ENCODE measurements around the gene RNF113B.

The RNF113B gene

DNA sequence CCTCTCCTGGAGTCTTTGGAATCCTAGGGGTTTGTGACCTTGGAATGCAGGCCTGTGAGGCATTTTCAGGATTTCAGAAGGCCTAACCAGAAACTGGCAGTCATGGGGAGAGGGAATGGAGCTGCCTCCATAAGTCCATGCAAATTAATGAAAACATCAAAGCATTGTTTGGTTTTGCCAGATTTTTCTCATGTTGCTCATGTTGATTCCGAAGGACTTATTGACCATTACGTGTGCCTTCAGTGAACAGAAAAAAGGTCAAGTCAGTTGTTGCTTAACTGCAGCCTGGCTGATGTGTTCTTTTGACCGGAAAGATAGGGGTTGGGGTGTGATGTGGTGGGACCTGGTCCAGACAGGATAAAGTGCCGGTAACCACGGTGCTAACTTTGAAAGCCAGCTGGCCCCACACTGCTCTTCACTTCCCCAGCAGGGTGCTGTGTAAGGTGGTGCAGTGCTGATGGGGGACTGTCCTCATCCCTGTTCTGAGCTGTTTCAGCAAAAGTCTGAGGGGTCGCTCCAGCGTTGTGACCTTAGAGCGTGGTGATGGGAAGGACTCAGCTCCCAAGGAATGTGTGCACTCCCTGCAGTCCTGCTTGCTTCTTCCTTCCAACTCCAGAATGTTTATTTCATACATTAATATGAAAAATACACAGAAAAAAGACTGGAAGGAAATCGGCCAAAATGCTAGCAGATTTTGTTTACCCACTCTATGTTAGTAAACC is 3.5 kb downstream of the RNF113B start:
- ATAC-seq, result no peak

- no peak for ATAC-seq
These were observed 4.3 kb downstream of the RNF113B start for GRCh38 chr13:98172590-98173422.

DNA sequence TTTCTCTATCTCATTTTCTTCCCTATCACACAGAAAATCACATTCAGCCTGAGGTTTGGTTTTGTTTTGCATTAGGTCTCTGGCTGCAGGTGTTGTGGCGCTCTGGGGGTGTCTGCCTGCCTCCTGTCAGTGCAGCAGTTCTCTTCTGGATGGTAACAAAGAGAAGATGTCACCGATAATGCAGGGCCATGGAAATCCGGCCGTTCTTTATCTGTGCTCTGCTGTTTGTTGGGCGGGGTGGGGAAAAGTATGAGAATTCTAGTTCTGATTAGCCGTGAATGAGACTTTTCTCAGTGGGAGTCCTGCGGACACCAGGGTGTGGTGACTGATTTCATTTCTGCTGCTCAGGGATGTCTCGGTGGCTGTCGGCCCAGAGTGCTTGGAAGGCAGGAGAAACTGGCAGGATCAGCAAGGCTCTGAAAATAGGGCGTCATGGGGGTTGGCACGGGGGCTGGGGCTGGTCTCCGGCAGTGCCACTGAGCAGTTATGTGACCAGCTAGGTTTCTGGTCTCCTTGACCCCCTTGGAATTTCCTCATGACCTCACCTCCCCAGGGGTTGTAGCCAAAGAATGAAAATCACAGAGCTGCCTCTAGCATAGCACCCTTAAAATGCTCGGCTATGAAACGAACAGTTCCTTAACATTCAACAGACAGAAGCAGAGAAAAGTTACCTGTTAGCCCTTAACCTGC is 5.0 kb downstream of the RNF113B start:
- ATAC-seq, result no peak

DNA sequence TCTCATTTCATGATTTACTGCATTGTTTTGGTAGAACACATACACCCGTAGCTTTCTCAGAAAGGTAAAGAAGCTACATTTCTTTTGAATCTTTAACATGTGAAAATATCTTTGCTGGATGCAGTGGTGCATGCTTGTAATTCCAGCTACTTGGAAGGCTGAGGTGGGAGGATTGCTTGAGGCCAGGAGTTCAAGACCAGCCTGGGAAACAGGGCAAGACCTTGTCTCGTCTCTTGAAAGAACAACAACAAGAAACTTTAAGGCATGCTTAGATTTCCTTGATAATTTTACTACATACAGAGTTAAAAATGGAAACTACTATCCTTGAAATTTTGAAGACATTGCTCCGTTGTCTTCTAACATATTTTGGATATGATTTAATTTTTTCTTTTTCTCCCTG is 7.7 kb downstream of the RNF113B start:
- ATAC-seq, result no peak

- ATAC-seq, result no peak
These were observed 14.1 kb downstream of the RNF113B start for GRCh38 chr13:98162935-98163334.

DNA sequence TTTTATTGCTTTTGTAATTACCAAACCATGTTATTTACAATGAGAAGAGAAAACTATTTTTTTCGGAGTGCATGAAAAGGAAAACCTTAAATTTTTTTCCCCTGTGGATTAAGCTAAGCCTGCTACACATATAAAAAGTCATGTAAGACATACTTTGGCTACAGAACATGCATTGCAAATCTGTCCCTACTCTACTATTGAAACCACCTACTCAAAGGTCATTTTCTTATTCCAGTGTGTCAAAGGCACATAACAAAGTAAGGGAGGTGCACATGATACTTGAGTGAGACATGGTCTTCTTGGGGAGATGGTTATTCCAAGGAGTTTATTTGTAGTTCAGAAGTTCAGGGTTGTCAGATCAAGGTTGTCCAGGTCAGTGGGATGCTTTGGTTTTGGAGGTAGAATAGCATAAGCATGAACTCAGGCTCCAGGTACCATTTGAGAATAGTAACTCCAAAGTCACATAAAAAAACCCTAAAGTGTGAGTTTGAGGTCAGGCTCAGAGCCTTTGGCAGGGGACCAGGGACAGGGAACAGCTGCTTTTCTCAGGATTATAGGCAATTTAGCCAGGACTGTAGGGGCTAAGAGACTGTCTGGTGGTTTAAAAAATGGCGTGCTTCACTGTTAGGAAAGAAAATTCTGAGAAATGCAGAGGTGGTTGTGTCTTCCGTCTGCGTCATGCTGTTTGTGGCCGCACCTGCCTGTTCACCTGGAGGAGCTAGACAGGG is 18.7 kb downstream of the RNF113B start:
- no peak for ATAC-seq

DNA sequence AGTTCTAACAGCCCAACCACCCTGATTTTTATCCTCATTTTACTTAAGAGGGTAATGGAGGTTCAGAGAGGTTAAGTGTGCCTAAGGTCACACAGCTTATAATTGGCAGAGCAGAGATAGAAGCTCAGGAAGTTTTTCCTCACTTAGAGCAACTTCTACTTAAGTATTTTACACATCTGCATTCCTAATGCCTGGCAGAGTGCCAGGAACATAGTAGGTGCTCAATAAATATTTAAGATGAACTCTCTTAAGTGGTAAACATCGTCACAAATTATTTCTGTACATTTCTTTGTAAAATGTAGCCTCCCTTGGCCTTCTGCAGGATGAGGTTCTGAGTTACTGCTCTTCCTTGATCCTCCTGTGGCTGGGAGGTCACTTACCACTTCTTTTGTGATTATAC is 19.5 kb downstream of the RNF113B start:
- no peak for ATAC-seq

GRCh38 chr13:98157188-98157587 is 19.9 kb downstream of the RNF113B start:
- no peak for ATAC-seq

GRCh38 chr13:98156259-98156658 is 20.8 kb downstream of the RNF113B start:
- no peak for ATAC-seq

GRCh38 chr13:98155475-98156109 is 21.5 kb downstream of the RNF113B start:
- no peak for ATAC-seq

- ATAC-seq, result no peak
These were observed 26.1 kb downstream of the RNF113B start for GRCh38 chr13:98150832-98151479.

DNA sequence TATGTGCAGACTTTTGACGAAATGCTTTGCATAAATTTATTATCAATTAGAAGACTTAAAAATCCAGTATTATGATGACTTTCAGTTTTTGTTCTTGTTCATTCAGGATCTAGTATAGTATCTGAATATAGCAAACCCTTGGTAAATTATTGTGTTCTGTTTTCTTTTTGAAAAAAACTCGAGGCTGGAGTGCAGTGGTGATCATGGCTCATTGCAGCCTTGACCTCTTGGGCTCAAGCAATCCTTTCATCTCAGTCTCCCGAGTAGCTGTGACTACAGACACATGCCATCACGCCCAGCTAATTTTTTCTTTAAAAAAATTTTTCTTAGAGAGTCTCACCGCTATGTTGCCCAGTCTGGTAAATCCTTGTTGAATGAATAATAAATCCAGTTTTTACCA is 29.5 kb downstream of the RNF113B start:
- no peak for ATAC-seq

DNA sequence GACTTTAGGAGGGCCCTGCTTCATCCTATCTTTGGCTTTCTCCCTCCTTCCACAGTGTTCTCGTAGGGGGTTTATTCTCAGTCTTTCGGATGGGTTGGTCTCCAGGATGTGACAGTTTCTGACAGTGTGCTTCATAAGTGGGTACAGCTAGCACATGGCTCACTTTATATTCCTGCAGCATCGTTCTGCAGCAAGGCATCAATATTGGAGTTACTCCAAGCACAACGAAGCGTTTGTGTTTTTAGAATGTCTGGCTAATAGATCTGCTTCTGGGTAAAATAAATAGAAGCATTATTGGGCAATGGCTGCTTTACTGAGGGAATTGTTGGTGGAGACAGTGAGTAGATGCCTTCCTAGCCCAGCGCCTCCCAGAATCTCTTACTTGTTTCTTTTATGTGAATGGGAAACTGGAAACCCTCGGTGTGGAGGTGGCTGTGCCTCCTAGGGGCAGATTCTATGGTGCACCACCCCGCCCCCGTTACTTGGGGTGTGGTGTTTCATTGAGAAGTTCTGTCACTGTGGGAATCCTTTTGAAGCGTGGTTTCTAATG is 32.2 kb downstream of the RNF113B start:
- no peak for ATAC-seq

- no peak for ATAC-seq
These were observed 32.9 kb downstream of the RNF113B start for GRCh38 chr13:98144027-98144741.

DNA sequence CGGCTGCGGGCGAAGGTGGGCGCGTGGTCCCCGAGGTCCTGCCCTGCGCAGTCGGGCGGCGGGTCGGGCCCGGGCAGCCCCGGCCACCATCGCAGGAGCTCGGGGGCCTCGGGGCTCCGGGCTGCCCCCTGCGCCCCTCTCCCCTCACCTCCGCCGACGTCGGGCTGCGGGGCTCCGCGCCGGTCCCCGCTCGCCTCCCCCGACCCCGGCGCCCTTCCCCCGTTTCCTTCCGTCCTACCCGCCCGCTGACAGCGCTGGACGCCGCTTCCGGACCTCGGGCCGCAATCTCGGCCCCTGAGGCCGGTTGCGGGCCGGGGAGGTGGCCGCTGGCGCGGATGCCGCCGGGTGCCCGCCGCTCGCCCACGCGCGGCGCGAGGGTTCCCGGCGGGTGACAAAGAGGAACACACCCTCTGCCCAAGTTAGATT is 33.5 kb downstream of the RNF113B start:
- ATAC-seq, result no peak

DNA sequence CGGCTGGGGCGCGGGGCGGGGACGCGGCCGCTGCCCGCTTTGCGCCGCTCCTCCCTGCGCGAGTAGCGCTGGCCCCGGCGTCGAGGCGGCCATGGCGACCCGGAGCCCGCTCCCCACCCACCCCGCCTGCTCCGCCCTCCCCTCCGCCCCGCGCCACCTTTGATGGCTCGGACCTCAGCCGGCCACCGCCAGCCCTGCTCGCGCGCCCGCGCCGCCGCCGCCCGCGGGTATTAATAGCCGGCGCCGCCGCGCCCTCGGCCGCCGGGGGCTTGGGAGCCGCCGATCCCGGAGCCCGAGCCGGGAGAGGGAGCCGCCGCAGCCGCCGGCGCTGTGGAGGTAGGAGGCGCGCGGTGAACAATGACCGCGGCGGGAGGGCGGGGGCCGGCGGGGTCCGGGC is 33.9 kb downstream of the RNF113B start:
- no peak for ATAC-seq

DNA sequence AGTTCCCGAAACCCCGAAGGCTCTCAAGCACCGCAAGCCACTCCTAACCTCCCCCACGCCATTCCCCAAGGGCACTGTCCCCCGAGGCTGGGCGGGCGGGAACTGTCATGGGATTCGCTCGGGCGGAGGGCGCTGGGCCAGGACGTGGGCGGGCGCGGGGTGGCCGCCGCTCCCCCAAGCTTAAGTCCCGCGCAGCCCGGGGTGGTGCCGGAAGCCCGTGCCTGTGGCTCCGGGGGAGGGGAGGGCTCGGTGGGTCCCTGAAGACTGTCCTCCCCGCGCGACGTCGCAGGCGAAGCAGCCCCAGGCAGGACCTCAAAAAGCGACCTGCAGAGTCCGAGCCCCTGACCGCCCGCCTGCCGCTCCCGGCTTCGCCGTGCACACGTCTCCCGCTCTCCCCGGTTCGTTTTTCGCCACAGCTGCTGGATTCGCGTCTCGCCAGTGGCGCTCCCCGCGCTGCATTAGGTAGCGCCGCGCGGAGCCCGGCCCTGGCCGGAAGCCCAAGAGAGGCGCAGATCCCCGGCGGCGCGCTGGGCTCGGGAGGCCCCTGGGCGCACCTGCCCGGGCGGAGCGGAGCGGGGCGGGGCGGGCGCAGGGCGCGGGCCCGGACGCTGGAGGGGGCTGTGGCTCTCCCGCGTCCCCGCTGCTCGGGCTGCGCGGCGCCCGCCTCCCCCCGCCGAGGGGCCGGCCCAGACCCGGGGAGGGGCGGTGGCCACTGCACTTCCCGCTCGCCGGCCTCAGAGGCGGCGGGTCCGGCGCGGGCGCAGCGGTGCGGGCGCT is 34.5 kb downstream of the RNF113B start, which contains the start of gene FARP1:
Gene FARP1 (plus strand): TSS at position 715 of the 777 bp plus-strand sequence. CDS start 70,149 bp downstream, outside the sequence.
- ATAC-seq, result peak; percentile 39 to 72

DNA sequence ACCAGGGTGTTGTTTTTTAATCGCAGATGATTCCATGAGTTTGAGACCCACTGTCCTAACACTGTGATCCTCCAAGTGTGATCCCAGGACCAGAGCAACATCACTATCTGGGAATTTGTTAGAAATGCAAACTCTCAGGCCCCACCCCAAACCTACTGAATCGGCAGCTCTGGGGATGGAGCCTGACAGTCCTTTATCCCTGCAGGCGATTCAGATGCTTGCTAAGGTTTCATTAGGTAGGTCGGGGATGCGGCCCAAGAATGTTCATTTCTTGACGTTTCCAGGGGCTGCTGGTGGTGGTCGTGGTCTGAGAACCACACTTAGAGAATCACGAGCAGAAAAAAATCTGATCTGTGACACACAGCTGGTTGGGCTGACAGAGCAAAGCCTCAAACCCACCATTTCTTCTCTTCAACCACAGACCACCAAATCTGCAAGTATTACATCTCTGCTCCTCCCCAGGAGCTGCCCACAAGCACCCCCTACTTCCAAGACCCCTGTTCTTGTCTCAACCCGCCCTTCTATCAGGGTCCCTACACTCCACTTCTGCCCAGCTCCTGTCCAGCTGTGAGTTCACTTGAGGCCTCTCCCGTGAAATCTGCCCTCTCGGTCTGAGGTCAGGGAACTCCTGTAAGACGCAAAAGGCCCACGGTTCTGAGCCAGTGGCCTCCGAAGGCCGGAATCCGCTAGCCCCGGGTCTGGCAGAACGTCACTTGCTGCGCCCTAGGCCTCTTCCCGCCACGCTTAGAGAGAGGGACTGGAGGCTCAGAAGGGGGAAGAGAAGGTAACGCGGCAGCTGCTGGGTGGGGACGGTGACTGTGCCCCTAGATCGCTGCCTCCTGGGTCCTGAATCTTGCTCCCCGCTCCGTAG is 35.3 kb downstream of the RNF113B start:
- ATAC-seq, result no peak

GRCh38 chr13:98141091-98141490 is 36.0 kb downstream of the RNF113B start:
- no peak for ATAC-seq

All from activated CD4-positive, CD25-positive, alpha-beta regulatory T cell treated with anti-CD3 and anti-CD28 coated beads, Interleukin-2, amount 50 U/mL, for 24 hours (primary cell).